Ascending aorta (tissue), 2 donors: ENCODE measurements around the gene PPM1J. TPM values are rescaled to one million over a fixed set of nuclear protein-coding genes. Genes with fewer than 3 reads are reported as not detected.

Source experiments
- DNase-seq, 2 donors: peaks; one replicate each; pipeline ENCODE4 v3.0.0-alpha.2; 2019; ENCODE audit warnings: low spot score in 2 of 2
- H3K27ac ChIP-seq, 2 donors: fragments of 200-600 bp; sonication (generic); one replicate each; pipeline ENCODE4 v1.5.1; 2016 to 2017; ENCODE audit warnings: mild to moderate bottlenecking in 1 of 2
- H3K27me3 ChIP-seq: fragments of 200-600 bp; sonication (generic); one replicate; pipeline ENCODE4 v1.5.1; 2017
- H3K36me3 ChIP-seq, 2 donors: fragments of 200-600 bp; sonication (generic); one replicate each; pipeline ENCODE4 v1.5.1; 2016
- H3K4me1 ChIP-seq, 2 donors: fragments of 200-600 bp; sonication (generic); one replicate each; pipeline ENCODE4 v1.5.1; 2016 to 2017; ENCODE audit warnings: mild to moderate bottlenecking in 1 of 2
- H3K4me3 ChIP-seq, 2 donors: fragments of 200-600 bp; sonication (generic); one replicate each; pipeline ENCODE4 v1.5.1; 2016 to 2017; ENCODE audit warnings: mild to moderate bottlenecking in 1 of 2
- H3K9me3 ChIP-seq, 2 donors: fragments of 200-600 bp; sonication (generic); one replicate each; pipeline ENCODE4 v1.5.1; 2016
- intact Hi-C: fragments of 100-400 bp; cut with DNase I; formaldehyde crosslinking; loops from one replicate; pipeline ENCODE4 v1.15.1; 2023
- total RNA-seq: library from RNA; depleted of rRNA; stranded (reverse); fragments of >200 nt; gene quantifications from one replicate; pipeline ENCODE4 v1.1.0, GENCODE V29; 2016
- TF ChIP-seq, protein P1 (sequence below), 3 experiments: fragments of 200-600 bp in 2 of 3; fragments of 450-650 bp in 1 of 3; sonication (generic) in 2 of 3; IDR thresholded peaks; one replicate each; pipeline ENCODE4 v1.5.1; 2016 to 2019; ENCODE audit warnings: antibody characterized with exemption in 3 of 3, mild to moderate bottlenecking in 1 of 3, moderate library complexity in 1 of 3

The PPM1J gene
- total RNA-seq, 1 donor from 2014 or later = 10.0 TPM

- Histone ChIP-seq H3K27me3 (no peaks in the 10 kb centered on the region), H3K4me3 (no peak overlapping the region), H3K9me3 (no peaks in the 10 kb centered on the region), H3K36me3 (peaks cover 36 to 44% of the 10 kb centered on the region in 2 donors), H3K4me1 (peaks cover 28 to 45% of the 10 kb centered on the region in 2 donors), H3K27ac (peak overlapping the region; percentile 99)
- intact Hi-C loops = loop anchor here (5.0 to 10.0 kb wide), 4 partner anchors 160 to 968 kb away; partner anchors contain the start of genes INKA2 and MAGI3
- TF ChIP-seq, protein P1, sequence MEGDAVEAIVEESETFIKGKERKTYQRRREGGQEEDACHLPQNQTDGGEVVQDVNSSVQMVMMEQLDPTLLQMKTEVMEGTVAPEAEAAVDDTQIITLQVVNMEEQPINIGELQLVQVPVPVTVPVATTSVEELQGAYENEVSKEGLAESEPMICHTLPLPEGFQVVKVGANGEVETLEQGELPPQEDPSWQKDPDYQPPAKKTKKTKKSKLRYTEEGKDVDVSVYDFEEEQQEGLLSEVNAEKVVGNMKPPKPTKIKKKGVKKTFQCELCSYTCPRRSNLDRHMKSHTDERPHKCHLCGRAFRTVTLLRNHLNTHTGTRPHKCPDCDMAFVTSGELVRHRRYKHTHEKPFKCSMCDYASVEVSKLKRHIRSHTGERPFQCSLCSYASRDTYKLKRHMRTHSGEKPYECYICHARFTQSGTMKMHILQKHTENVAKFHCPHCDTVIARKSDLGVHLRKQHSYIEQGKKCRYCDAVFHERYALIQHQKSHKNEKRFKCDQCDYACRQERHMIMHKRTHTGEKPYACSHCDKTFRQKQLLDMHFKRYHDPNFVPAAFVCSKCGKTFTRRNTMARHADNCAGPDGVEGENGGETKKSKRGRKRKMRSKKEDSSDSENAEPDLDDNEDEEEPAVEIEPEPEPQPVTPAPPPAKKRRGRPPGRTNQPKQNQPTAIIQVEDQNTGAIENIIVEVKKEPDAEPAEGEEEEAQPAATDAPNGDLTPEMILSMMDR (IDR thresholded peaks at IDR 0.05) = no peak
- DNase-seq = no peak
Measured at GRCh38 chr1:112702420-112703261, 12.5 kb downstream of the PPM1J start.

DNA sequence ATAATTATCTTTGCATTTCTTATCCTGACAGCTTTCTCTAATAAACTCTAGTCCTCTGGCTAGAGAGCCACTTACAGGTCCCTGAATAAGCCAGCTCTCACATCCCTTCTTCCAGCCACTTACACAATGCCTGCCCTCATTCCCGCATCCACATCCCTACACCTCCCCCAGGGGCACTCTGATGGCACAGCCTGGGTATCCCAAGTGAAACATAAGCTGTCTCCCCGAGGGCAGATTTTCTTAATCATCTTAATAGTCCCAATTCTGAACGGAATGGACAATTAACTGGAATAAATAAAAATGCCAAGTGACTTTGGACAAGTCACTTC, 13.1 kb downstream of the PPM1J start:
- Histone ChIP-seq H3K4me1 (peaks cover 28 to 45% of the 10 kb centered on the region in 2 donors), H3K27ac (peak overlapping the region; percentile 99), H3K9me3 (no peaks in the 10 kb centered on the region), H3K36me3 (peaks cover 41 to 46% of the 10 kb centered on the region in 2 donors), H3K4me3 (no peak overlapping the region), H3K27me3 (no peaks in the 10 kb centered on the region)
- intact Hi-C loops = loop anchor here (5.0 to 10.0 kb wide), 4 partner anchors 160 to 967 kb away; partner anchors contain the start of genes INKA2 and MAGI3
- TF ChIP-seq, protein P1 (IDR thresholded peaks at IDR 0.05) = no peak
- DNase-seq = no peak

- TF ChIP-seq, protein P1 (IDR thresholded peaks at IDR 0.05) = no peak
- Histone ChIP-seq H3K36me3 (peaks cover 47 to 52% of the 10 kb centered on the region in 2 donors), H3K4me3 (peak overlapping the region in 1 of 2 donors; percentile 0), H3K27me3 (no peaks in the 10 kb centered on the region), H3K27ac (peak overlapping the region; percentile 99), H3K9me3 (no peaks in the 10 kb centered on the region), H3K4me1 (peaks cover 28 to 45% of the 10 kb centered on the region in 2 donors)
- intact Hi-C loops = loop anchor here (5.0 to 10.0 kb wide), 4 partner anchors 159 to 967 kb away; partner anchors contain the start of genes INKA2 and MAGI3
- DNase-seq = no peak
Measured at GRCh38 chr1:112701227-112702066, 13.7 kb downstream of the PPM1J start.

DNA sequence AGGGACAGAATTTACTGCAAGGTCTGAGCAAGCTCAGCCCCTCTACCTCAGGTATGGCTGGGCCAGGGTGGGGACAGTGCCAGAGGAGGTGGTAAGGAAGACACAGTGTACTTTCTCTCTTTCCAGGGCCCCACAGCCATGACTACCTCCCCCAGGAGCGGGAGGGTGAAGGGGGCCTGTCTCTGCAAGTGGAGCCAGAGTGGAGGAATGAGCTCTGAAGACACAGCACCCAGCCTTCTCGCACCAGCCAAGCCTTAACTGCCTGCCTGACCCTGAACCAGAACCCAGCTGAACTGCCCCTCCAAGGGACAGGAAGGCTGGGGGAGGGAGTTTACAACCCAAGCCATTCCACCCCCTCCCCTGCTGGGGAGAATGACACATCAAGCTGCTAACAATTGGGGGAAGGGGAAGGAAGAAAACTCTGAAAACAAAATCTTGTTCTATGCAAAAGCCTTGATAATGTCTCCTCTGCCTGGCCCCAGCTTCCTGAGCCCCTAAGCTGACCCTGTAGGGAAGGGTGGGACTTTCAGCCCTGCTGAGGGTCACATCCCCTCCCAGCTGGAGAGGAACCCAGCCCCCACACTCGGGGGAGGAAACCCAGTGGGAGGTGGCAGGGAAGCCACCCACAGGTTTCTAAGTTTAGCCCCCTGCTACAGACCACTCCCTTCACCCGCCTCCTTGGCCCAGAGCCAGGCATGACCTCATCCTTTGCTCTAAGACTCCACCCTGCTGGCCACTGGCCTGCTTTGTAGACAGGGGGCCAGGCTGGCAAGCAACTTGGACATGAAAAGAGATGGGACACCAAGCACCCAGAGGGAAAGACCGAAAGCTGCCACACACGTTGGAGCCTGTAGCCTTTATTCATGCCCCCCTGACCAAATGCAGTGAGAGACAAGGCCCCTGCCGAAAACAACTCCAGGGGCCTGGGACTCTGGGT, 14.6 kb downstream of the PPM1J start:
- no peaks in the 10 kb centered on the region for H3K9me3 ChIP-seq
- DNase-seq = peak; percentile 93 to 99
- TF ChIP-seq, protein P1 (IDR thresholded peaks at IDR 0.05) = no peak
- H3K27ac ChIP-seq = peak overlapping the region; percentile 99
- H3K36me3 ChIP-seq = peaks cover 54 to 59% of the 10 kb centered on the region in 2 donors
- intact Hi-C loops = loop anchor here (1.0 to 10.0 kb wide), 5 partner anchors 26 to 966 kb away; partner anchors contain the start of genes INKA2, MAGI3 and MOV10
- peaks cover 27 to 45% of the 10 kb centered on the region in 2 donors for H3K4me1 ChIP-seq
- no peaks in the 10 kb centered on the region for H3K27me3 ChIP-seq
- H3K4me3 ChIP-seq = peak overlapping the region in 1 of 2 donors; percentile 11
